Nephron progenitor cell (in vitro differentiated cells): ENCODE results near the gene NEUROG1.
"Not testable (repeated sequence)": the region's sequence is repeated elsewhere in the genome, so short reads cannot be mapped to it uniquely, and the experiment has no call there.

Source experiments
- DNase-seq: peaks from one replicate; pipeline ENCODE4 v3.0.0; 2021
- H3K27ac Mint-ChIP-seq: 2 replicates; pipeline ENCODE4 v1.8.0; 2021; ENCODE audit warnings: mild to moderate bottlenecking, moderate library complexity, mixed read lengths
- H3K27me3 Mint-ChIP-seq: 2 replicates; pipeline ENCODE4 v1.8.0; 2021; ENCODE audit warnings: mild to moderate bottlenecking, low read depth, mixed read lengths; ENCODE audit not compliant: poor library complexity
- H3K36me3 Mint-ChIP-seq: 2 replicates; pipeline ENCODE4 v1.8.0; 2021; ENCODE audit warnings: low read depth, mixed read lengths
- H3K4me1 Mint-ChIP-seq: 2 replicates; pipeline ENCODE4 v1.8.0; 2021; ENCODE audit warnings: mixed read lengths
- H3K4me3 Mint-ChIP-seq: 2 replicates; pipeline ENCODE4 v1.8.0; 2021; ENCODE audit warnings: mild to moderate bottlenecking, moderate library complexity, mixed read lengths
- H3K9me3 Mint-ChIP-seq: 2 replicates; pipeline ENCODE4 v1.8.0; 2021; ENCODE audit warnings: mild to moderate bottlenecking, moderate library complexity, mixed read lengths
- CTCF ChIP-seq: fragments of 200-600 bp; sonication (generic); IDR thresholded peaks from 2 replicates; pipeline ENCODE4 v1.5.0; 2021; ENCODE audit warnings: antibody characterized with exemption

NEUROG1 gene

GRCh38 chr5:135503871-135504270, 31.9 kb downstream of the NEUROG1 start:
- TF ChIP-seq CTCF = no peak
- peaks cover 78% of the 10 kb centered on the region for H3K27me3 Mint-ChIP-seq
- H3K36me3 Mint-ChIP-seq = no peaks in the 10 kb centered on the region
- no peak overlapping the region for H3K4me3 Mint-ChIP-seq
- no peaks in the 10 kb centered on the region for H3K9me3 Mint-ChIP-seq
- no peak for DNase-seq
- H3K27ac Mint-ChIP-seq = no peak overlapping the region
- peaks cover 17% of the 10 kb centered on the region for H3K4me1 Mint-ChIP-seq

GRCh38 chr5:135502836-135503520, 32.8 kb downstream of the NEUROG1 start:
- peaks cover 78% of the 10 kb centered on the region for H3K27me3 Mint-ChIP-seq
- H3K9me3 Mint-ChIP-seq = no peaks in the 10 kb centered on the region
- no peaks in the 10 kb centered on the region for H3K36me3 Mint-ChIP-seq

GRCh38 chr5:135501965-135502364, 33.8 kb downstream of the NEUROG1 start:
- Mint-ChIP-seq H3K27me3 (peaks cover 78% of the 10 kb centered on the region), H3K9me3 (no peaks in the 10 kb centered on the region), H3K4me1 (peaks cover 22% of the 10 kb centered on the region), H3K27ac (no peak overlapping the region), H3K4me3 (no peak overlapping the region), H3K36me3 (no peaks in the 10 kb centered on the region)
- DNase-seq = no peak
- TF ChIP-seq CTCF = no peak

More at GRCh38 chr5:135502836-135503520, 32.8 kb downstream of the NEUROG1 start:
- no peak overlapping the region for H3K4me3 Mint-ChIP-seq
- no peak for DNase-seq
- H3K4me1 Mint-ChIP-seq = peaks cover 17% of the 10 kb centered on the region
- no peak overlapping the region for H3K27ac Mint-ChIP-seq
- TF ChIP-seq CTCF = no peak

DNA sequence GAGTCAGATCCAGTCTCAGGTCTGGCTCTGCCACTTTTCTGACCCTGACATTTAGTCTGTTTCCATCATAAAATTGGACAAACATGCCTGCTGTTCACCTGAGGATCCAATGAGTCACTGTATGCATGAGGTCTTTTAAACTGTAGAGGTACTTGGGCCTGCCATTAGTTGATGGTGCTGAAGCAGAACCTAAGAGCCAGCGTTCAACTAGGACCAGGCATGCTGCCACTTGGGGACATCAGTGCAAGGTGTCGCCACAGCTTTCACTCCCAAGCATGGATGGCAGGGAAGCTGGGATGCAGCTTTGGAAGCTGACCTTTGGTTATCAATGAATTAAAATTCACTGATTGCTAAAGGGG, 37.1 kb downstream of the NEUROG1 start:
- H3K9me3 Mint-ChIP-seq = no peaks in the 10 kb centered on the region
- TF ChIP-seq CTCF = no peak

GRCh38 chr5:135497971-135498636, 37.7 kb downstream of the NEUROG1 start:
- Mint-ChIP-seq H3K36me3 (no peaks in the 10 kb centered on the region), H3K4me1 (peaks cover 30% of the 10 kb centered on the region), H3K27ac (no peak overlapping the region), H3K4me3 (no peak overlapping the region), H3K9me3 (no peaks in the 10 kb centered on the region), H3K27me3 (peaks cover 76% of the 10 kb centered on the region)
- no peak for TF ChIP-seq CTCF
- DNase-seq = no peak

More for the DNA sequence above, 37.1 kb downstream of the NEUROG1 start:
- Mint-ChIP-seq H3K27me3 (peaks cover 76% of the 10 kb centered on the region), H3K4me1 (peaks cover 30% of the 10 kb centered on the region), H3K27ac (no peak overlapping the region), H3K36me3 (no peaks in the 10 kb centered on the region), H3K4me3 (no peak overlapping the region)
- DNase-seq = no peak

DNA sequence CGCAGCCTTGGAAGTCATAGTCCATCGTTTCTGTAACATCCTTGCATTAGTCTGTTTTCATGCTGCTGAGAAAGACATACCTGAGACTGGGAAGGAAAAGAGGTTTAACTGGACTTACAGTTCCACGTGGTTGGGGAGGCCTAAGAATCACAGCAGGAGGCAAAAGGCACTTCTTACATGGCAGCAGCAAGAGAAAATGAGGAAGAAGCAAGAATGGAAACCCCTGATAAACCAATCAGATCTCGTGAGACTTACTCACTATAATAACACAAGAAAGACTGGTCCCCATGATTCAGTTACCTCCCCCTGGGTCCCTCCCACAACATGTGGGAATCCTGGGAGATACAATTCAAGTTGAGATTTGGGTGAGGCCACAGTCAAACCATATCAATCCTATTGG, 40.2 kb downstream of the NEUROG1 start:
- Mint-ChIP-seq H3K27me3 (peaks cover 83% of the 10 kb centered on the region), H3K4me1 (peaks cover 52% of the 10 kb centered on the region)
- not testable (repeated sequence) for H3K4me3 Mint-ChIP-seq, DNase-seq, H3K9me3 Mint-ChIP-seq, H3K36me3 Mint-ChIP-seq, H3K27ac Mint-ChIP-seq
